ENCODE measurements around the gene GAB2.

GRCh38 chr11:78269806-78270205, 147.8 kb downstream of the GAB2 start:
- no peak for TF ChIP-seq CTCF (IDR thresholded peaks at IDR 0.05)
- no peak for TF ChIP-seq POLR2A (IDR thresholded peaks at IDR 0.05)
